ES-I3 (cell line): ENCODE measurements around the gene HKDC1.
"Not testable (repeated sequence)": the region's sequence is repeated elsewhere in the genome, so short reads cannot be mapped to it uniquely, and the experiment has no call there.

Experiments
- H3K36me3 ChIP-seq: 2 replicates; pipeline ENCODE4 v1.6.1; 2013; ENCODE audit warnings: mild to moderate bottlenecking, low read length, control low read depth, moderate library complexity; ENCODE audit not compliant: insufficient read depth
- H3K4me1 ChIP-seq: 2 replicates; pipeline ENCODE4 v1.6.1; 2013; ENCODE audit warnings: mild to moderate bottlenecking, control low read depth, low read length; ENCODE audit not compliant: insufficient read depth
- H3K9ac ChIP-seq: 2 replicates; pipeline ENCODE4 v1.6.1; 2013; ENCODE audit warnings: low read depth, mild to moderate bottlenecking, low read length, moderate library complexity
- H3K9me3 ChIP-seq: 2 replicates; pipeline ENCODE4 v1.6.1; 2013; ENCODE audit warnings: mild to moderate bottlenecking, low read length, moderate library complexity; ENCODE audit not compliant: control insufficient read depth, insufficient read depth

HKDC1 gene

DNA sequence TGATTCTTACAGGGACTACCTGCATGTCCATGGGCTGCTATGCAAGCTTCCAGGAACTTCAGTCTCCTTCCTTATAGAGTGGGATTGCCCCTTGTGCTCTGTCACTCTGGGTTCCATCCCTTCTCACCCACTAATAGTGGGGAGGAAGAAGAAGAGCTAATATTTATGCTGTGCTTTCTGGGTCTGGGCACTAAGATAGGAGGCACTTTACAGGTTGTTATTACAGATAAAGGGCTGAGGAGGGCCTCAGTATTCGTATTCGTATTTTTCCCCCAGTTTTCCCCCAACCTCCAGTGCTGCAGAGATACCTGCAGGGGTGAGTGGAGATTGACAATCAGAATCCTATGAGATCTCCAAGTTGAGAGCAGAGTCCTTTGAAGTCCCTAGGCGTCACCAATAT, 72.3 kb downstream of the HKDC1 start:
- 0 out of 2 replicates have a peak, but pooled peaks cover 4% of the 10 kb centered on the region for H3K4me1 ChIP-seq
- H3K9ac ChIP-seq = no peak overlapping the region
- no peaks in the 10 kb centered on the region for H3K36me3 ChIP-seq
- H3K9me3 ChIP-seq = no peaks in the 10 kb centered on the region

DNA sequence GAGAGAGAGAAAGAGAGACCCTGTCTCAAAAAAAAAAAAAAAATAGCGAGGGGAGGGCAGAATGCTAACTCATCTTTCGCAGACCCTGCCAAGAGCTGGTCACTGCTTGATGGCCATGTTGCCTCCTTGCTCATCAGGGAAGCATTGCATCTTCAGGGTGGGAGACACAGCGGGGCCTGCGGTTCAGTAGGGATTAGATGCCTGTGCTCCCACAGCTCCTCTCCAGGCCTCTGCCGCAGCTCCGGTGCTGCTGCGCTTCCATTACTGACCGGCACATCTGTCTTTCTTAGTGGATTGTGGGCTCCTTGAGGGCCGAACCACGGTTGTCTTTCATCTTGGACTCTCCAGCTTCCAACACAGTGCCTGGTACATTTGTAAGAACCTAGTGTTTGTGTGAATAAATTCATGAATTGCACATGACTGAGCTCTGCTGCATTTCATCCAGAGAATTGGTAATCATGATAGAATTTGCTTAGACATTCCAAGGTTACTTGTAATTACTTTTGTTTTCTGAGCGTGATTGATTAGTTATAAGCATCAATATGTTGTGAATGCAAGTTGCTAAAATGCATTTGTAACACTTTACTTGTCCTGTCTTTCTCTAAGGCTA, 75.0 kb downstream of the HKDC1 start:
- no peaks in the 10 kb centered on the region for H3K36me3 ChIP-seq
- H3K9ac ChIP-seq = no peak overlapping the region
- H3K9me3 ChIP-seq = no peaks in the 10 kb centered on the region
- H3K4me1 ChIP-seq = 0 out of 2 replicates have a peak, but pooled peaks cover 4% of the 10 kb centered on the region

DNA sequence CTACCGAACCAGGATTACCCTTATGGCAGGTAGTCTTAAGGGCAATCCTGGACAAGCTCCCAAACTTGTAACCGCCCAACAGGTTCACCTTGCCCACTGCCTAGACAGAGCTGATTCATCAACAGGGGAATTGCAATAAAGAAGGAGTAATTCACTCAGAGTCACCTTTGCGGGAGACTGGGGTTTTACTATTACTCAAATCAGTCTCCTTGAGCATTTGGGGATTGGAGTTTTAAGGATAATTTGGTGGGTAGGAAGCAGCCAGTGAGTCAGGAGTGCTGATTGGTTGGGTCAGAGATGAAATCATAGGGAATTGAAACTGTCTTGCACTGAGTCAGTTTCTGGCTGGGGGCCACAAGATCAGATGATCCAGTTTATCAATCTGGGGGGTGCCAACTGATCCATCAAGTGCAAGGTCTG, 83.5 kb downstream of the HKDC1 start:
- no peaks in the 10 kb centered on the region for H3K9me3 ChIP-seq
- H3K4me1 ChIP-seq = peaks cover 4% of the 10 kb centered on the region
- H3K9ac ChIP-seq = no peak overlapping the region
- no peaks in the 10 kb centered on the region for H3K36me3 ChIP-seq

DNA sequence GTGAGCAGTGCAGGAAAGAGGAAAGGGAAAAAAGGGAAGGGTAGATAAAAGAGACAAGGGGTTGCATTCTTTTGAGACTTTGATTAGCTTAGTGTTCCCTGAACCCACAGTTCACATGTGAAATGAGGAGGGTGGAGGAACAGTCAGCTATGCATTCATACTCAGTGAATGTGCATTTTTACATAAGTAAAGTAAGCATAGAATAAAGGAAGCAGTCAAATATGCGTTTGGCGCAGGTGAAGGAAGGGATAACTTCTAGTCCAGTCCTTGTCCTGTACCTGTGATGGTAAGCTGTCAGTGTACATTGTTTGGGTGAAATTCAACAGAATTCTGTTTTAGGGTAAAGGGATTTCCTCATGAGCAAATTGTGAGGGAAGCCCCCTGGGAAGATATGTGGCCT, 86.3 kb downstream of the HKDC1 start:
- no peaks in the 10 kb centered on the region for H3K9me3 ChIP-seq
- H3K36me3 ChIP-seq = no peaks in the 10 kb centered on the region
- peaks cover 4% of the 10 kb centered on the region for H3K4me1 ChIP-seq
- no peak overlapping the region for H3K9ac ChIP-seq

DNA sequence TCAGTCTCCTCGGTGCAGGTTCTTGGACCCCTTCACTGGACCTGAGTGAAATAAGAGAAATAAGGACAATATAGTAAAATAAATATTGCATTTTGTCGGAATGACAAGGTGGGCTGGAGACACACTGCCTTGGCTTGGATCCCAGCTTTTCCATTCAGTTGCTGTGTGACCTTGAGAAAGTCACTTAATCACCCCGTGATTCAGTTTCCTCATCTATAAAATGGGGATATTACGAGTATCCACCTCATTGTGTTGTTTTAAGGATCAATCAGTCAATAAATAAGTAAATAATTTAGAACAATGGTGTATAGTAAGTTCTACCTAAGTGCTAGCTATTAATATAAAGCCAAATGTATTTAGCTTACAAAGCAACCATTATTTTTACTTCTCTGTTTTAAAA, 87.3 kb downstream of the HKDC1 start:
- Histone ChIP-seq H3K36me3 (no peaks in the 10 kb centered on the region), H3K4me1 (peaks cover 4% of the 10 kb centered on the region), H3K9ac (no peak overlapping the region), H3K9me3 (no peaks in the 10 kb centered on the region)

DNA sequence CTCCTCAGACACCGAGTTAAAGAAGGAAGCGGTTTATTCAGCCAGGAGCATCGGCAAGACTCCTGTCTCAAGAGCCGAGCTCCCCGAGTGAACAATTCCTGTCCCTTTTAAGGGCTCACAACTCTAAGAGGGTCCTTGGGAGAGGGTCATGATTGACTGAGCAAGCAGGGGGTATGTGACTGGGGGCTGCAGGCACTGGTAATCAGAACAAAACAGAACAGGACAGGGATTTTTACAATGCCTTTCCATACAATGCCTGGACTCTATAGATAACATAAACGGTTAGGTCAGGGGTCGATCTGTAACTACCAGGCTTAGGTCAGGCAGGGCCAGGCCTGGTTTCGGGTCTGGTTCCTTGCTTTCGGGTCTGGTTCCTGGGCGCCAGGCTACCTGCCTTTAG, 88.2 kb downstream of the HKDC1 start:
- not testable (repeated sequence) for H3K9me3 ChIP-seq, H3K9ac ChIP-seq, H3K36me3 ChIP-seq
- H3K4me1 ChIP-seq = peaks cover 11% of the 10 kb centered on the region

DNA sequence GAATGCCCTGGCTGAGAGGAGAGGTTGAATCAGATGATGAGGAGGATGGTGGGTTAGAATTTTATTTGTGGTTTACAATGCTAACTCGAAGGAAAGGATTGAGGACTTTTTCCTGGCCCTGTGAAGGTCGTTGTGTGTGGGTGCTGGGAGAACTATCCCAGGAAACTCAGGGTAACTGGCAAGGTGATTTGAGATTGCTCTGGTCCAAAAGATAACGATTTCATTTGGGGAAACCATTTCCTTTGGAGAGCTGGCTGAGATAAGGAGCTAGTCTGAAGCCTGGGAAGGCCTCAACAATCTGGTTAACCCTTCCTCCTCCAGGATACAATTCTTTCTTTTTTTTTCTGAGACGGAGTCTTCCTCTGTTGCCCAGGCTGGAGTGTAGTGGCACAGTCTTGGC, 91.2 kb downstream of the HKDC1 start:
- Histone ChIP-seq H3K9me3 (no peaks in the 10 kb centered on the region), H3K4me1 (peaks cover 18% of the 10 kb centered on the region), H3K9ac (no peak overlapping the region), H3K36me3 (no peaks in the 10 kb centered on the region)

DNA sequence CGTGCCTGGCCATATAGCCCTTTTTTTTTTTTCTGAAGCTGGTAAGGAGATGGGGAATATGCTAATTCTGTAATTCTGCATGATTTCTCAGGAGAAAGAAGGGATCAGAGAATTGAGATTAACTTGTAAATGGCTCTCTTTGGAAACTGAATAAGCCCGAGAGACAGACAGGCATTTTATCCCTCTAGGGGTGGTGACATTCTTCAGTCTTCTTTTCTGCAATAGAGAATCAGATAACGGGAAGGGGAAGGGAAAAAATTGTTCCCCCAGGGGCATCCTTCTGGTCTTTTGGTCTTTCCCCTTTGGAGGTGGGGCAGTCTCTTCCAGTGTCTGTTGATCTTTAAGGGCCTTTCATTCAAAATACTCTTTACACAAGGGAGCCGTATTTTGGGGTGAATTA, 92.4 kb downstream of the HKDC1 start:
- Histone ChIP-seq H3K9ac (no peak overlapping the region), H3K36me3 (no peaks in the 10 kb centered on the region), H3K9me3 (no peaks in the 10 kb centered on the region), H3K4me1 (peaks cover 26% of the 10 kb centered on the region)

DNA sequence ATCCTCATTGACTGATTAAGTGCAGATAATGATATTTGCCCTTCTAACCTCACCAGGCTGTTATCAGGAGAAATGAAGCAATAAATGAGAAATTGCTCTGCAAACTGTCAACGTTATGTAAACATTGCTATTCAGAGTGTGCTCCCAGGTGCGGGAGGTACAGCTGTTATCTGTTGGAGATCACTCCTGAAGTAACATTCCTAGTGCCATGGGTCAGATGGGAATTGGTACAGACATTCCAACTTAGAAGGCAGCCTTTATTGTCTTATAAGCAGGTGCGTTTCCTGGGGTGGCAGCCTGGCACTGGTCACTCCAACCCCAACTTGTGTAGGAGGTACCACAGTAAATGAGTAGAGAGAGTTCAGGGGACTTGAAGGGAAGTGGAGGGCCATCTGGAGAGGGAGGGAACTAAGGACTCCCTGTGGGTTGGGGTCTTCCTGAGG, 95.0 kb downstream of the HKDC1 start:
- H3K36me3 ChIP-seq = no peaks in the 10 kb centered on the region
- H3K9me3 ChIP-seq = no peaks in the 10 kb centered on the region
- peaks cover 30% of the 10 kb centered on the region for H3K4me1 ChIP-seq
- no peak overlapping the region for H3K9ac ChIP-seq

DNA sequence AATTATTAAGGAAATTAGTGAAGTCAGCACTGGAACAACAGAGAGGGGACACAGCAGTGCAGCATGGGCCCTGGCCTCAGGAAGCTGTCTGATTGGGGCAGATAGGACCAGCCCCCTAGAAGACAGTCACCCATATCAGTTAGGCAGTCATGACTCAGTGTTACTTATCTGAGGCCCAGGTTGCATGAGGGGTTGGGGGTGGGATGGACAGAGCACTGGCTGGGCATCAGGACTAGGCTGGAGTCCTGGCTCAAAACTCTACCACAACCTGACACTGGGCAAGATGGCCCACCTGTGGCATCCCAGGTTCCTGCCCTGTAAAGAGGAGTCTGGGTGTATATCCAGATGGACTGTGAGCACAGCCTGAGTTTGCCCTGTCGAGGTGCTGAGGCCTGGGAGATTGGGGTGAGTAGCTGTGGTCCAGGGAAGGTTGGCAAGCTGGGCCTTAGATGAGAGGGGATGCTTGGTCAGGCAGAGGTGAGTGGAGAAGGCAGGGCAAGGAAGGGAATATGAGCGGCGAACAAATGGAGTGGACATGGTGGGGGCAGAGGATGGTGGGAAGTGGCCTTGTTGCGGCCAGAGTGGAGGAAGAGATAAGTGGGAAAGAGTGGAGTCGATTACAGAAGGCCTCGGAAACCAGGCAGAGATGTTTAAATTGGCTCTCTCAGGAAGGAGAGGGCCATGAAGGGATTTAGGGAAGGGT, 95.6 kb downstream of the HKDC1 start:
- no peaks in the 10 kb centered on the region for H3K36me3 ChIP-seq

DNA sequence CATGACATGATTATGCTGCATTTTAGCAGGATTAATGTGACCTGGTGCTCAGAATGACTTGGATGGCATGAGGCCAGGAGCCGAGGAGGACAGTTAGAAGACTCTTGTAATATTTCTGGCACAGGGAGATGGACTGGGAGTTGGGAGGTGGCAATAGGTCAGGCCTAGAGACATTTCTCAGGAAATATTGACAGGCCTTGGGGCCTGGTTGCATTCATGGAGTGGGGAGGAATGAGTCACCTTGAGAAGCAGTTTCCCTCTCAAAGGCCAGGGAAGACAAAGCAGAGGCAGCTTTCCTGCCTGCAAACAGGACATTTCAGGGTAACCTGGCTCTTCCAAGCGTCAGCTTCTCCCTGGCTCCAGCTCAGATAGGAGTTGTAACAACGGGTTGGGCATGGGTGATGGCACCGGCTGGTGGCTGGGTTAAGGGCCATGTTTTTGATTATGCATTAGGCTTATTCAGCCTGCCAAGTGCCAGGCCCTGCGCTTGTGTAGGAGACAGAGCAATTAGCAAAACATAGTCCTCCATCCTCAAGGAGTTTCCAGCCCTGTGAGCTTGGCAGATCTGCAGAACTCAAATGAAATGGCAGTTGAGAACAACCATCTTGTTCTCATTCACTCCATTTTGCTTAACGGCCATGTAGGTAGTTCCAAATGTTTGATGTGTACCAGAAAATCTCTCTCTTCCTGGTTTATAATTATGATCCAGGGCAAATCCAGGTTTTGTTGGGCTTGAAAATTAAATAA, 96.4 kb downstream of the HKDC1 start:
- peaks cover 41% of the 10 kb centered on the region for H3K4me1 ChIP-seq
- H3K9me3 ChIP-seq = no peaks in the 10 kb centered on the region
- no peak overlapping the region for H3K9ac ChIP-seq

More for the DNA sequence above, 95.6 kb downstream of the HKDC1 start:
- H3K9me3 ChIP-seq = no peaks in the 10 kb centered on the region
- H3K9ac ChIP-seq = no peak overlapping the region
- peaks cover 33% of the 10 kb centered on the region for H3K4me1 ChIP-seq

More for the DNA sequence above, 96.4 kb downstream of the HKDC1 start:
- H3K36me3 ChIP-seq = no peaks in the 10 kb centered on the region
